ENCODE measurements around the gene VSNL1.
"Not testable (repeated sequence)": the region's sequence is repeated elsewhere in the genome, so short reads cannot be mapped to it uniquely, and the experiment has no call there.

Gene VSNL1

DNA sequence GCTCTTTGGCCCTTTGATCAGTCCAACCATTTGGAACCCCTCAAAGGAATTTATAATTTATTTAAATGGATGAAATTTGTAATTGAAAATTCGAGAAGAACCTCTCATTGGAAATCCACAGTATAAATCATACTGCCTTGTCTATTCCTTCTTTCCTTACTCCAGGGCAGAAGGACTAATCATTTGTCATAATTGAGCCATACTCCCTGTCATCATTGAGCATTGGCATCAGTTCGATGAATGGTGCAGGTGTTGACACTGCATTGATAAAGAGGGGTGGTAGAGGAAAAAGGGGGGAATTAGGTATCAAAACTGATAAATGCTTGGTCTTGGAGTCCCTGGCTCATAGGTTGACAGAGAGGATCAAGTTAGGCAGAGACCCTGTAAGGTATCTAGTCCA lies 2.0 kb downstream of the VSNL1 start:
- DNase-seq (ENCODE audit: low read depth in 2 of 2): no peak

DNA sequence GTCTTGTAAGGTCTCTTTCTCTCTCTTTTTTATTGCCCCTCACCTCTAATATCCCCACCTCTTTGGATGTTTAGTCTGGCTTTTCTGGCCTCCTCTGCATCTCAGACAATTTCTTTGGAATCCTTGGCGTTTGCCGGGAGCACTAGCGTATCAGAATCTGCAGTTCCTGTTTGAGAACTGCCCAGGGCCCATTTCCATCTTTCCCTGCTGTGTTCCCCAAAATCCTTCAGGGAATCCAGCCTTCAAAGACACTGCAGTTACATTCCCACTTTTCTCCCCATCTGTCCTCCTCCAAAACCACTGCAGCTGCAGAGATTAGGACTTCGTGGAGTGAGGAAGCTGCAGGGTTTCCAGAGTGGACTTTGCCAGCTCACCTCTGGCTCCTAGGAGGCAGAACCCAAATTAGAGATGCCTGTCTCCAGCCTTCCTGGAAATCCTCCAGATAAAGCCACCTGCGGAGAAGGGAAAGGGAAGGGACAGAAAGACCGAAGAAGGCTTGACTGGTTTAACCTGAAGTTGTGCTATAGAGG lies 2.7 kb downstream of the VSNL1 start:
- no peak for DNase-seq (ENCODE audit: low read depth in 2 of 2)

DNA sequence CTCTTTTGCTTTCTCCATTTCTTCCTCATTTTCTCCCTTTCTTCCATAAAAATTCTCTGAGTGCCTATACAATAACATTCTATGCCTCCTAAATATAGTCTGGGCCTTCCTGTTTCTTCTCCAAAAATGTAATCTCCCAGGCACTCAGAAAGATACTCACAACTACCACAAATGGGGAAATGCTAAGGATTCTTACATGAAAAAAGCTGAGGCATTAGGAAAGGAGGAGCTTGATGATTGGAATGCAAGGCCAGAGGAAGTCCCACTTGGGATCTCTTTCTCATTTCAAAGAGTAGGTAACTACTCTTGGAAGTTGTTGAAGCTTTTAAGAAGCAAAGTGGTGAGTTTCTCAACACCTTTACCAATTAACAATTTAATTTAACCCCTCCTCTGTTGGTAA lies 3.4 kb downstream of the VSNL1 start:
- DNase-seq (ENCODE audit: low read depth in 2 of 2): no peak

GRCh38 chr2:17544256-17544655 lies 3.8 kb downstream of the VSNL1 start:
- DNase-seq (ENCODE audit: low read depth in 2 of 2): no peak

- DNase-seq (ENCODE audit: low read depth in 2 of 2): no peak
These were observed 5.5 kb downstream of the VSNL1 start for GRCh38 chr2:17545680-17546613.

- no peak for DNase-seq (ENCODE audit: low read depth in 2 of 2)
These were observed 6.7 kb downstream of the VSNL1 start for GRCh38 chr2:17547237-17547636.

DNA sequence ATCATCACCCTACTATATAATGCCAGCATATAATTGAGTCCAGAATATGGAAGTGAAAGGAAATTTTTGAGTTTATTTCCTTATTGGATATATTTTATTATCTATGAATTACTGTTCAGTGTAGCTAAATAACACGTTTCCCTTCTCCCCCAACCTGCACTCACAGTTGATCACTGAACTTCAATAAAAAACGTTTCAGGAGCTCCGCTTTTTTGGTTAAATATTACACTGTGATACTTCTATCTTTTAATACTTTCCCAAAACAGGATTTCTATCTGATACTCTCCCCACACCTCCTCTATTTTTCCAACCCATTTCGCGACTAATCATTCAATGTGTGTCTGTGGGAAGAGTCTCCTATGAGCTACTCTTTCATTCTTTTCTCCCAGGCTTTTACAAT lies 7.2 kb downstream of the VSNL1 start:
- no peak for DNase-seq (ENCODE audit: low read depth in 2 of 2)

GRCh38 chr2:17550907-17551306 lies 10.4 kb downstream of the VSNL1 start:
- DNase-seq (ENCODE audit: low read depth in 2 of 2): no peak

DNA sequence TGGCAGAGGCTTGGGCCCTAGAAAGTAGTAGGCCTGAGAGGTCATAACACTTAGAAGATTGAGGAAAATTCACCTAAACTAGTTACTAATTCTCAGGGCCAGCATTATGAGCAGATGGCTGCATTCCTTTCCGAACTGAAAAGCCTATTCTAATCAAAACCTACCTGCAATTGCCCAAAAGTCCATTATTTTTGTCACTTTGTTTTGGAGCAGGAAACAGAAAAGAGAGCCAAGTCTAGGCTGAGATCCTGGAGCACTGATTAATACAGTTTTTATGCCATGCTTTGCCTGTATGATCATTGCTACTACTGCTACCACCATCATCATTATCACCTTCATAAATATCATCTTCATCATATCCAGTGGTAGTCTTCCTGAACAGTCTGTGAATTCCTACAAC lies 14.7 kb downstream of the VSNL1 start:
- DNase-seq (ENCODE audit: low read depth in 2 of 2): no peak

DNA sequence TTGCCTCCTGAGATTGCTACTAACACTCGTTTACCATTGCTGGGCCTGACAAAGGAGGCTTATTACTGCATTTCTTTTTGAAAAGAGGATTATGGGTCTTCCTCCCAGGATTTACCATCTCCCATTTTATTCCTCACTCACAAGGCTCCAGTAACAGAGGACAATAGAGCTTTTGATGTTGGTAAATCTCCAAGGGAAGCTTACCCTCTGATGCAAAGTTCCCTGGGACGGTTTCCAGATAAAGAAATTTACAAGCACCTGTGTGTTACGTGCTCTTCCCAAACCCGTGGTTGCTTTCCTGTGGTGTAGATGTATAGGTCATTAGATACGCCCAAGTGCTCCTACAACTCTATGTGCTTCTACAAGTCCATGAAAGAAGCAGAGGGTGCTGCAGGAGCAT lies 17.1 kb downstream of the VSNL1 start:
- no peak for DNase-seq (ENCODE audit: low read depth in 2 of 2)

GRCh38 chr2:17558053-17558452 lies 17.6 kb downstream of the VSNL1 start:
- DNase-seq (ENCODE audit: low read depth in 2 of 2): no peak

- DNase-seq (ENCODE audit: low read depth in 2 of 2): no peak
These were observed 18.4 kb downstream of the VSNL1 start for GRCh38 chr2:17558878-17559277.

GRCh38 chr2:17565726-17566125 lies 25.2 kb downstream of the VSNL1 start:
- not testable (repeated sequence) for DNase-seq (ENCODE audit: low read depth in 2 of 2)

GRCh38 chr2:17571681-17572080 lies 31.2 kb downstream of the VSNL1 start:
- no peak for DNase-seq (ENCODE audit: low read depth in 2 of 2)

DNA sequence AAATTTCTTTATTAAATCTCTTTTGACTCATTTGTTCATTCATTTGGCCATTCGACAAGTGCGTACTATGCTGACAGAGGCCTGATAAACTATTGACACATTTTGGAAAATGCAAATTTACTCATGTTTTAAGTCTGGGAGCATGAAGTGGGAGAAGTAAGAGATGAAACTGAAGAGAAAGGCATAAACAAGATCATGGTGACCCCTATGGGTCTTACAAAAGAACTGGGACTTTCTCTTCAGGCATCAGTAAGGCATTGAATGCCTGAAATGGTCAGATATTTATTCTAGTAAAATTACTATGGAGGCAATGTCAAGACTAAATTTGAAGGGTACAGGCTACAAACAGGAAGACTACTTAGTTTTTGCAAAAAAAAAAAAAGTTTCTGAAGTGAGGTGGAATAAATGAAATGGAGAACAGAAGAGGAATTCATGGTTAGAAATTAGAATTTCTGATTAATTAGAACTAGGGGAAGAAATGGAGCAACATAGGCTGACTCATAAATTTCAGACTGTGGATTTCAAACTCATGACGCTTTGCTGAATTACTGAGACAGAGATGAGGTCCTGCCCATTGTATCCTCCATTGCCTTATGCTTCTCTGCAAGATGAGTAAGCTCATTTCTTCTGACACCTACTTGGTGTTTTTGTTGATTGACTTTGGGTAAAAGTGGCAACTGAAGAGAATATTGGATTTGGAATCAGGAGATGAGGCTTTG lies 32.7 kb downstream of the VSNL1 start:
- no peak for DNase-seq (ENCODE audit: low read depth in 2 of 2)

- DNase-seq (ENCODE audit: low read depth in 2 of 2): no peak
These were observed 33.3 kb downstream of the VSNL1 start for GRCh38 chr2:17573804-17574175.

DNA sequence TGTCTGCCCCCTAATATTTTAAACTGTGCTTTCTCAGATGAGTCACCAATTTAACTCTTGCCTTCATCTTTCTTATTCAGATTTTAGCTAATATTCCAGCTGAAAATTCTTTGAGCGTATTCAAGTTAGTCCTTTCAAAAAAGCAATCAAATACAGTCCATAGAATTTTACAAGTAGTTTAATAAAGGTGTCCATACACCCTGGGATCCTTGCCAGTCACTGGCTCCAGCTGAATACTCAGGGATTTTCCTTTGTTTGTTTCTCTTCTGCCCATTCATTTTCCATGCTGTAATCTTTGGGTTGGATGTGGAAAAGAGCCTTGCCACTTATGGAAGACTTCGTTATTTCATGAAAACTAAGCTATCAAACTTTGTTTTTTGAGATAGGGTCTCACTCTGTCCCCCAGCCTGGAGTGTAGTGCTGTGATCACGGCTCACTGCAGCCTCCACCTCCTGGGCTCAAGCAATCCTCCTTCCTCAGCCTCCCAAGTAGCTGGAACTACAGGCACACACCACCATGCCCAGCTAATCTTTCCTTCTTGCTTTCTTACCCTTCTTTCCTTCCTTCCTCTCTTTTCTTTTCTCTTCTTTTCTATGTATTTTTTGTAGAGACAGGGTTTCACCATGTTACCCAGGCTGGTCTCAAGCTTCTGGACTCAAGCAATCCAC lies 34.0 kb downstream of the VSNL1 start:
- DNase-seq (ENCODE audit: low read depth in 2 of 2): no peak

DNA sequence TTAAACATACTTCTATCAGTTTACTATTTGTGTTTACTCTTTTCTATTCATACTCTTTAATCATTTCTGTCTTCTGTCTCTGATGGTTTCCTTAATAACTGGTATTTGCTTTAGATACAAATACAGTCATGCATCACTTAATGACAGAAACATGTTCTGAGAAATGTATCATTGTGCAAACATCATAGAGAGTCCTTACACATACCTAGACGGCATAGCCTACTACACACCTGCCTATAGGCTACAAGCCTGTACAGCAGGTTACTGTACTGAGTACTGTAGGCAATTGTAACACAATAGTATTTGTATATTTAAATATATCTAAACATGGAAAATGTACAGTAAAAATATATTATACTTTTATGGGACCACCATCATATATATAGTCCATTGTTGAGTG lies 36.3 kb downstream of the VSNL1 start:
- no peak for DNase-seq (ENCODE audit: low read depth in 2 of 2)

GRCh38 chr2:17578466-17578928 lies 38.0 kb downstream of the VSNL1 start:
- no peak for DNase-seq (ENCODE audit: low read depth in 2 of 2)

- no peak for DNase-seq (ENCODE audit: low read depth in 2 of 2)
These were observed 39.3 kb downstream of the VSNL1 start for GRCh38 chr2:17579605-17580318.

GRCh38 chr2:17580319-17580715 lies 39.8 kb downstream of the VSNL1 start:
- no peak for DNase-seq (ENCODE audit: low read depth in 2 of 2)

- no peak for DNase-seq (ENCODE audit: low read depth in 2 of 2)
These were observed 41.3 kb downstream of the VSNL1 start for GRCh38 chr2:17581831-17582230.
